Heart left ventricle (tissue), 16 donors: ENCODE measurements around the gene MPDZ. TPM values are rescaled to one million over a fixed set of nuclear protein-coding genes. Genes with fewer than 3 reads are reported as not detected.

ENCODE experiments used
- ATAC-seq, 4 donors: fragments of 200-7000 bp; cut with Tn5 transposase; one replicate each; pipeline ENCODE4 v1.9.1; 2020 to 2022; ENCODE audit warnings: moderate library complexity in 4 of 4, mild to moderate bottlenecking in 3 of 4, moderate number of reproducible peaks in 1 of 4
- DNase-seq, 5 donors: peaks; one replicate each; pipeline ENCODE4 v3.0.0-alpha.2; 2020
- H3K27ac ChIP-seq, 12 donors: fragments of 200-600 bp; sonication (generic) in 4 of 12; one replicate each; pipeline versions ENCODE4 v1.5.0 to v1.8.0; 2016 to 2022; ENCODE audit warnings: mild to moderate bottlenecking in 2 of 12
- H3K27me3 ChIP-seq, 9 donors: fragments of 200-600 bp; sonication (generic) in 2 of 9; one replicate each; pipeline versions ENCODE4 v1.5.1 to v1.8.0; 2016 to 2022; ENCODE audit warnings: mild to moderate bottlenecking in 3 of 9
- H3K36me3 ChIP-seq, 9 donors: fragments of 200-600 bp; sonication (generic) in 2 of 9; one replicate each; pipeline versions ENCODE4 v1.5.0 to v1.8.0; 2018 to 2022; ENCODE audit warnings: mild to moderate bottlenecking in 2 of 9
- H3K4me1 ChIP-seq, 12 donors: fragments of 200-600 bp; sonication (generic) in 4 of 12; one replicate each; pipeline versions ENCODE4 v1.5.0 to v1.8.0; 2016 to 2022; ENCODE audit warnings: mild to moderate bottlenecking in 3 of 12
- H3K4me3 ChIP-seq, 12 donors: fragments of 200-600 bp; sonication (generic) in 4 of 12; one replicate each; pipeline versions ENCODE4 v1.5.0 to v1.8.0; 2017 to 2022; ENCODE audit warnings: mild to moderate bottlenecking in 9 of 12, moderate library complexity in 4 of 12
- H3K9me3 ChIP-seq, 12 donors: fragments of 200-600 bp; sonication (generic) in 4 of 12; one replicate each; pipeline versions ENCODE4 v1.5.0 to v1.8.0; 2016 to 2022; ENCODE audit warnings: mild to moderate bottlenecking in 1 of 12
- CTCF ChIP-seq, 12 donors: fragments of 200-600 bp; sonication (generic) in 4 of 12; IDR thresholded peaks; one replicate each; pipeline versions ENCODE4 v1.5.0 to v1.8.0; 2018 to 2022; ENCODE audit warnings: antibody characterized with exemption in 12 of 12, mild to moderate bottlenecking in 5 of 12
- POLR2A ChIP-seq, 2 donors: fragments of 450-650 bp; IDR thresholded peaks; one replicate each; pipeline ENCODE4 v1.6.1; 2017; ENCODE audit warnings: antibody characterized with exemption in 2 of 2, mild to moderate bottlenecking in 2 of 2, moderate library complexity in 2 of 2
- WGBS, 4 donors: extraction: QIAGEN DNeasy Blood & Tissue Kit in 2 of 4; methylation state at CpG; one replicate each; pipeline versions ENCODE4 v1.1.5 to v1.1.7; 2013 to 2018; 5-methylcytosine and 5-hydroxymethylcytosine counted together
- intact Hi-C, 10 donors: fragments of 100-400 bp; cut with DNase I; formaldehyde crosslinking; loops; one replicate each; pipeline versions ENCODE4 v1.11.1 to v1.14.2; 2022
- polyA plus RNA-seq, 2 donors: library from polyadenylated mRNA; stranded (reverse); fragments of 200-250 nt; gene quantifications; one replicate each; pipeline ENCODE4 v1.2.3, GENCODE V29; 2013
- total RNA-seq, 9 donors: library from RNA; depleted of rRNA in 2 of 9; stranded (reverse); fragments of >200 nt in 2 of 9; fragmentation: NEBNext Ultra II Directional in 3 of 9; extraction: Animal tissue kit (Norgen Biotek cat#: 25700) in 3 of 9; gene quantifications; one replicate each; pipeline versions ENCODE4 v1.1.0 to v1.2.4, GENCODE V29; 2016 to 2023
- donor health status: ischemic (EF 13 %, LVEDD 7.1; RV severe dilation, severe dysfunction).
- donor health status: healthy with polysubstance abuse.
- donor health status: DM: no; HTN: yes; CAD: no.
- donor health status: DM: no; HTN: no; CAD: no.
- donor health status: ischemic (EF 25% LVEDD 6.9; RV normal size, moderate dysfunction).
- donor health status: ischemic (EF 25% LVEDD 5.7; RV mildly dilated, moderate dysfunction).
- donor health status: healthy.
- donor health status: DM: yes; HTN: yes; CAD: no.
- donor health status: ischemic (EF 35%, LVEDD 5.7; RV mildly dilated, moderate dysfunction).
- donor health status: nonischemic (EF 11% LVEDD 7.7; RV severe dilation, severe dysfunction).
- donor health status: DM: yes; HTN: yes; CAD: no.
- donor health status: PGD.
- donor health status: ischemic (EF 29% LVEDD 5.4; RV normal size, mild dysfunction).
- donor health status: nonischemic (EF 23%, LVEDD 6.1; RV moderate dilation, normal function).

MPDZ gene
- total and polyA plus RNA-seq, 11 donors = 19.5 to 106 (median 64.8) TPM

- no peaks in the 10 kb centered on the region for H3K36me3 ChIP-seq
- no peaks in the 10 kb centered on the region for H3K9me3 ChIP-seq
- H3K4me1 ChIP-seq = peaks cover 0 to 4% (median 0%) of the 10 kb centered on the region in 12 donors
- no peak for TF ChIP-seq POLR2A (IDR thresholded peaks at IDR 0.05)
- TF ChIP-seq CTCF (IDR thresholded peaks at IDR 0.05) = no peak
- H3K4me3 ChIP-seq = no peak overlapping the region
- ATAC-seq (peak in 1 of 4 donors; percentile 20), DNase-seq (no peak)
- no peak overlapping the region for H3K27ac ChIP-seq
- intact Hi-C loops = no loop called here
- no peaks in the 10 kb centered on the region for H3K27me3 ChIP-seq
- WGBS, 4 donors = 21 to 54% (median 47%) methylated on average over 1 of the region's 1 CpG
Observed at GRCh38 chr9:13064676-13065075, 214.8 kb downstream of the MPDZ start.

GRCh38 chr9:13063880-13064459, 215.5 kb downstream of the MPDZ start:
- no peaks in the 10 kb centered on the region for H3K36me3 ChIP-seq
- H3K9me3 ChIP-seq = no peaks in the 10 kb centered on the region
- H3K4me3 ChIP-seq = no peak overlapping the region
- H3K27me3 ChIP-seq = no peaks in the 10 kb centered on the region
- peaks cover 0 to 4% (median 0%) of the 10 kb centered on the region in 12 donors for H3K4me1 ChIP-seq
- H3K27ac ChIP-seq = no peak overlapping the region
- intact Hi-C loops = no loop called here
- ATAC-seq (no peak), DNase-seq (no peak)
- TF ChIP-seq CTCF (IDR thresholded peaks at IDR 0.05) (no peak), POLR2A (IDR thresholded peaks at IDR 0.05) (no peak)

- intact Hi-C loops = no loop called here
- Histone ChIP-seq H3K27ac (no peak overlapping the region), H3K36me3 (no peaks in the 10 kb centered on the region), H3K4me3 (no peak overlapping the region), H3K27me3 (no peaks in the 10 kb centered on the region), H3K9me3 (no peaks in the 10 kb centered on the region), H3K4me1 (peaks cover 0 to 4% (median 0%) of the 10 kb centered on the region in 12 donors)
- ATAC-seq = no peak
- no peak for TF ChIP-seq CTCF (IDR thresholded peaks at IDR 0.05)
- TF ChIP-seq POLR2A (IDR thresholded peaks at IDR 0.05) = no peak
- DNase-seq = no peak
- 90 to 93% (median 93%) methylated on average over 3 of the region's 3 CpGs for WGBS, 4 donors
Observed at GRCh38 chr9:13061390-13061789, 218.1 kb downstream of the MPDZ start.
